NCI-H1105 (cell line): ENCODE measurements around the gene METAP1.
"Not testable (repeated sequence)": the region's sequence is repeated elsewhere in the genome, so short reads cannot be mapped to it uniquely, and the experiment has no call there.

Experiments used
- DNase-seq: peaks from one replicate; lab custom pipeline; 2025; lab: John Stamatoyannopoulos, UW

The METAP1 gene

GRCh38 chr4:98997166-98997565 lies 1.6 kb downstream of the METAP1 start:
- DNase-seq: no peak

GRCh38 chr4:98998551-98998950 lies 3.0 kb downstream of the METAP1 start:
- DNase-seq: no peak

GRCh38 chr4:99002279-99002678 lies 6.8 kb downstream of the METAP1 start:
- no peak for DNase-seq

- DNase-seq: no peak
These were observed 12.5 kb downstream of the METAP1 start for GRCh38 chr4:99008051-99008450.

- DNase-seq: no peak
These were observed 16.4 kb downstream of the METAP1 start for GRCh38 chr4:99011910-99012309.

GRCh38 chr4:99013402-99013843 lies 17.9 kb downstream of the METAP1 start:
- DNase-seq: no peak

GRCh38 chr4:99013884-99014523 lies 18.5 kb downstream of the METAP1 start:
- DNase-seq: no peak

GRCh38 chr4:99021386-99021785 lies 25.9 kb downstream of the METAP1 start:
- DNase-seq: no peak

- DNase-seq: no peak
These were observed 27.0 kb downstream of the METAP1 start for GRCh38 chr4:99022566-99022965.

GRCh38 chr4:99023800-99024251 lies 28.3 kb downstream of the METAP1 start:
- DNase-seq: not testable (repeated sequence)

- no peak for DNase-seq
These were observed 29.2 kb downstream of the METAP1 start for GRCh38 chr4:99024481-99025275.

GRCh38 chr4:99025506-99025905 lies 30.0 kb downstream of the METAP1 start:
- no peak for DNase-seq

GRCh38 chr4:99027304-99027703 lies 31.8 kb downstream of the METAP1 start:
- no peak for DNase-seq

GRCh38 chr4:99028187-99028586 lies 32.7 kb downstream of the METAP1 start:
- no peak for DNase-seq

- DNase-seq: no peak
These were observed 33.7 kb downstream of the METAP1 start for GRCh38 chr4:99029018-99029735.

GRCh38 chr4:99029852-99030251 lies 34.3 kb downstream of the METAP1 start:
- DNase-seq: no peak

- no peak for DNase-seq
These were observed 38.4 kb downstream of the METAP1 start for GRCh38 chr4:99033956-99034355.

- DNase-seq: no peak
These were observed 42.7 kb downstream of the METAP1 start for GRCh38 chr4:99038213-99038612.

- DNase-seq: no peak
These were observed 47.8 kb downstream of the METAP1 start for GRCh38 chr4:99043346-99043745.

GRCh38 chr4:99047710-99048109 lies 52.2 kb downstream of the METAP1 start:
- DNase-seq: no peak

- no peak for DNase-seq
These were observed 57.4 kb downstream of the METAP1 start for GRCh38 chr4:99052902-99053301.

- DNase-seq: no peak
These were observed 59.0 kb downstream of the METAP1 start for GRCh38 chr4:99054428-99054994.
